ENCODE measurements around the gene RND3.

The RND3 gene

DNA sequence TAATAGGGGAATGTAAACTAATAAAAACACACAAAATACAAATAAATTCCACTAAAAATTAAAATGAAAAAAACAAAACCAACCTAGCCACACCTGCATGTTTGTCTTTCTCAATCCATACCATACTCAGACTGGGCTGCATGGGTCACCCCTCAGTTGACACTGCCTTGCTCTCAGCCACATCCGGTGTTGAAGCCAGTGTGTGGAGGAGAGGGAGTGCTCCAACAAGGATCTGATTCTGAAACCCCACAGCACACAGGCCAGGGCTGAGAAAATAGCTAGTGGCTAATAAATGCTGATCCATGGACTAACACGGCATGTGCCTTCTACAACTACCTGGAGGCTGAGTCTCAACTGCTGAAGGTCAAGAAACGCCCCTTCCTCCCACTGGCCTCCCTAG is 13.7 kb downstream of the RND3 start:
- peaks cover 26% of the 10 kb centered on the region for H3K4me1 ChIP-seq (ENCODE audit: insufficient read depth, low read length)
- H3K9ac ChIP-seq (ENCODE audit: low read depth, low read length) = no peak overlapping the region
- peaks cover 87% of the 10 kb centered on the region for H3K36me3 ChIP-seq (ENCODE audit: insufficient read depth, low read length)
- H3K4me3 ChIP-seq (ENCODE audit: low read length) = no peak overlapping the region
- no peaks in the 10 kb centered on the region for H3K9me3 ChIP-seq (ENCODE audit: insufficient read depth, low read depth, low read length)
- H3K27me3 ChIP-seq (ENCODE audit: insufficient read depth, low read length) = no peaks in the 10 kb centered on the region
- no peak overlapping the region for H3K27ac ChIP-seq (ENCODE audit: low read depth, low read length)
- WGBS = 96% methylated on average over 3 of the region's 3 CpGs

DNA sequence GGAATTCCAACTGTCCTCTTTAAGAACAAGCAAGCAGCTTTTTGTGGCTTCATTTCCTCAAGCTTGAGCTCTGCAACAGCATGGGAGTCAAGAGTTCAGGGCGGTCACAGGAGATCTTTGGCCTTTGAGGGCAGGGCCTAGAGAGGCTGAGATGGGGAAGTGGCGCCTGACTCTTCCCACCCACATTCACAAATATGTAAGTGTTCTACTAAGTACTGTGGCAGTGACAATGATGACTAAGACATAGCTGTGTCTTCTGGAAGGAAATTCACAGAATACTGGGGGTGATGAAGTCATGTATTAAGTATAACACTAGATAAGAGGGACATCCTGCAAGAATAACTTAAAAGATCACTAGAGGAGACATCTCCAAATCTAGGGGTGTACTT is 15.0 kb downstream of the RND3 start:
- Histone ChIP-seq H3K27me3 (ENCODE audit: insufficient read depth, low read length) (no peaks in the 10 kb centered on the region), H3K27ac (ENCODE audit: low read depth, low read length) (no peak overlapping the region), H3K4me3 (ENCODE audit: low read length) (no peak overlapping the region), H3K36me3 (ENCODE audit: insufficient read depth, low read length) (peaks cover 95% of the 10 kb centered on the region), H3K4me1 (ENCODE audit: insufficient read depth, low read length) (peaks cover 14% of the 10 kb centered on the region), H3K9me3 (ENCODE audit: insufficient read depth, low read depth, low read length) (no peaks in the 10 kb centered on the region), H3K9ac (ENCODE audit: low read depth, low read length) (no peak overlapping the region)
- WGBS = 89% methylated on average over 1 of the region's 2 CpGs

DNA sequence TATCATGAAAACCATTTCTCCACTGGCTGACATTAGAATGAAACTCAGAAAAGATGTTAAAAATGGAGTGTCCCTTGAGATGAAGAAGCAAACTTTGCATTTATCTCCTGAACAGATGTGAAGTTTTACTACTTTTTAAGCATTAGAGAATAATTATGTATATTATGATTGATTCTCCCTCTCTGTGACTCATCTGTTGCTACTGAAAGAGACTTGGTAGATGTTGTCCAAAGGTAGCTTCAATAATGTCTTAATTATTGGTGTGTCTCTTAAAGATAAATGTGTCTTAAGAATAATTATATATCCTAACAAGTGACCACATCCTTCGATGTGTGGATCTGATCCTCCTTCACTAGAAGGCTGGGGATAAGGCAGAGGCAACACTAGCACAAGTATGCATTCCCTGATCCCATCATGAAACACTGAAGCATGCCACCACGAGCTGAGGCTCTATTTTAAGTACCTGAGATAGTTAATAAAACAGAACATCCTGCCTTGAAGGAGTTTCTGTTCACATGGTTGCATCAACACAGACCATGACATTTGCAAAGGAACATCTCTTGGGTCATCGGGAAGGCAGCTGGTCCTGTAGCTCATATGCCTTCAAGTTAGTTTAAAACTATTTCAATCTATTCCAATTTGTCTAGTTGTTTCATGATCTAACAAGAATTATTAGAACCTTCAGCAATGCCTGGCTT is 15.5 kb downstream of the RND3 start:
- no peaks in the 10 kb centered on the region for H3K9me3 ChIP-seq (ENCODE audit: insufficient read depth, low read depth, low read length)
- H3K27ac ChIP-seq (ENCODE audit: low read depth, low read length) = no peak overlapping the region
- no peak overlapping the region for H3K9ac ChIP-seq (ENCODE audit: low read depth, low read length)
- H3K27me3 ChIP-seq (ENCODE audit: insufficient read depth, low read length) = no peaks in the 10 kb centered on the region
- peaks cover 91% of the 10 kb centered on the region for H3K36me3 ChIP-seq (ENCODE audit: insufficient read depth, low read length)
- peaks cover 8% of the 10 kb centered on the region for H3K4me1 ChIP-seq (ENCODE audit: insufficient read depth, low read length)
- H3K4me3 ChIP-seq (ENCODE audit: low read length) = no peak overlapping the region
- 98% methylated on average over 3 of the region's 3 CpGs for WGBS

DNA sequence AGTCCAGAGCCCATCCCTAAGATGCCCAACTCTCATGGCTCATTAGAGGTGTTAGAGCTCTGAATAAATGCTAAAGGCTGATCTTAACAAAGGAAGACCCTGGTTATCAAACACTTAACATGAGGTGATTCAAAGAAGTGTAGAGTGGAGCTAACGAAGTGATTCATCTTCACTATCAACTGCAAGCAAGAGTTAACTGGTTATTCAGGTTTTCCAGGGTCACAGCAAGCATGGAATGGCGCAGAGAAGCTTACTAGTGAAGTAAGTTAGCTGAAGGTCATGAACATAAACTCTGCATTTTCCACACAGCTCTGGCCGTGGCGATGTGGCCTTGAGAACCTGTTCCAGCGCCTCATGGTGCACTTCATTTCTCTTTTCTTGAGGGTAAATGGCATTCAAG is 17.0 kb downstream of the RND3 start:
- Histone ChIP-seq H3K4me1 (ENCODE audit: insufficient read depth, low read length) (no peaks in the 10 kb centered on the region), H3K27ac (ENCODE audit: low read depth, low read length) (no peak overlapping the region), H3K36me3 (ENCODE audit: insufficient read depth, low read length) (peaks cover 81% of the 10 kb centered on the region), H3K27me3 (ENCODE audit: insufficient read depth, low read length) (no peaks in the 10 kb centered on the region), H3K9ac (ENCODE audit: low read depth, low read length) (no peak overlapping the region), H3K4me3 (ENCODE audit: low read length) (no peak overlapping the region), H3K9me3 (ENCODE audit: insufficient read depth, low read depth, low read length) (no peaks in the 10 kb centered on the region)
- WGBS = 96% methylated on average over 5 of the region's 5 CpGs

DNA sequence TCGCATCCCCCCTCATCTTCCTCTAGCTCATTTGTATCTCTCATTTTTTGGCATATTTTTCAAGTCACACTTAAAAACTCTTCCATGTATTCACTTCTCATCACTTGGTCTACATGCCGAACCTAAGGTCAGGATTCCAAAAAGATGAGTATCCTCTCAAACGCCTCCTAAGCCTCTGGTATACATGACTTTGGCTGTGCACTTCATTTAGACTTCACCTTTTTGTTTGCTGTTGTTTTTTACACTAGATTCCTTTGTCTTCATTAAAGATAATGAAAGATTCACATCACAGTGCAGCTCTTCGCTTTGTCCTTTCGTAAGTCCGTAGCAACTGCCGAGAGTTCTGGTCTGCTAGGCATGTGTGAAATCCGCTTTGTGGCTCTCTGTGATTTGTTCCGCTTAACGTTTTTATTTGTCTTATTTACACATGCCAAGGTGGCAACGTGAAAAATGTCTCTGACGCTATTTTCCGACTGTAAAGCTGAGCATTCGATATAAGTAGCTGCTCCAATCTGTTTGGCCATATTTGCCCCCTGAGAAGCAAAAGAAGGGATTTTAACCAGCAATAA is 17.7 kb downstream of the RND3 start:
- no peak overlapping the region for H3K27ac ChIP-seq (ENCODE audit: low read depth, low read length)
- H3K27me3 ChIP-seq (ENCODE audit: insufficient read depth, low read length) = no peaks in the 10 kb centered on the region
- peaks cover 74% of the 10 kb centered on the region for H3K36me3 ChIP-seq (ENCODE audit: insufficient read depth, low read length)
- no peak overlapping the region for H3K9ac ChIP-seq (ENCODE audit: low read depth, low read length)
- H3K4me1 ChIP-seq (ENCODE audit: insufficient read depth, low read length) = no peaks in the 10 kb centered on the region
- H3K9me3 ChIP-seq (ENCODE audit: insufficient read depth, low read depth, low read length) = no peaks in the 10 kb centered on the region
- no peak overlapping the region for H3K4me3 ChIP-seq (ENCODE audit: low read length)
- WGBS = 96% methylated on average over 14 of the region's 14 CpGs

DNA sequence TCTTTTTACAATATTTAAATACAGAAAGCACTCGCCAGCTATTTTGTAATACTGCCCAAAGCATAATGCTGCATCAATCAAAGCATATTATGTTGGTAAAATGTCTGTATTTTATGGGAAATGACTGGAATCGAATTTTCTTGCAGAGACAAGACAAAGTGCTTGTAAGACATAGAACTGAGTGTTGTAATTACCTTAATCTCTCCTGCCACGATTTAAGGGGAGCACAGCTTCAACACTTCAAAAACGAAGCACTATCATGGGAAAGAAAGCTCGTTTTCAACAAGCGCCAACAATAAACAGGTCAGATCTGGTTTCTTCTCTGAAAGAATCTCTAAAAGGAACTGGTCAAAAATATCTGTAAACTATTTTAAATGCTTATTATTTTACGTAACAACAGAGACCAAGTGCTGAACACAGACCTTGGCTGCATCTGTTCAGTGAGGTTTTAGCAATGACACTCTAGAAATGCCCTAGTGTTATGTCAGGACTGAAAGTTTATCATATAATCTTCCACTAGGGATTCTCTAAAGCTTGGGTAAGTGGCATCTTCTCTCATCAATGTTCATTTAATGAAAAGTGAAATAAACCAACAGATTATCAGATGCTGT is 19.0 kb downstream of the RND3 start:
- Histone ChIP-seq H3K27me3 (ENCODE audit: insufficient read depth, low read length) (no peaks in the 10 kb centered on the region), H3K36me3 (ENCODE audit: insufficient read depth, low read length) (peaks cover 61% of the 10 kb centered on the region), H3K4me1 (ENCODE audit: insufficient read depth, low read length) (no peaks in the 10 kb centered on the region), H3K9me3 (ENCODE audit: insufficient read depth, low read depth, low read length) (no peaks in the 10 kb centered on the region), H3K27ac (ENCODE audit: low read depth, low read length) (no peak overlapping the region), H3K4me3 (ENCODE audit: low read length) (no peak overlapping the region), H3K9ac (ENCODE audit: low read depth, low read length) (no peak overlapping the region)
- 94% methylated on average over 6 of the region's 7 CpGs for WGBS

DNA sequence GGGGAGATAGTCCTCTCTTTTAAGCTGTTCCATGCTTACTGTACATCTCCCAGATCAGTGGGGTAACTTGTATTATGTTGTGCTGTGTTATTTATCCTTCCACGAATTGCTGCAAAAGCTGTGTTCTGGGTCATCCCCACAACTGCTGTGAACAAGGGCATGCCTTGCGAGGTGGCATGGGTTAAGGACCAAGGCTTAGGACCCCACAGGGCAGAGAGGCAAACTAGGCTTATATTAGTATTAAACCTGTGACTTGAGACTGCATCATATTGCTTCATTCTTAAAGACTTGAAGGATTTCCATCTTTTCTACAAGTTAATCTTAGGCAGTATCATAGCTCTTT is 19.9 kb downstream of the RND3 start:
- Histone ChIP-seq H3K9me3 (ENCODE audit: insufficient read depth, low read depth, low read length) (no peaks in the 10 kb centered on the region), H3K27ac (ENCODE audit: low read depth, low read length) (no peak overlapping the region), H3K36me3 (ENCODE audit: insufficient read depth, low read length) (peaks cover 52% of the 10 kb centered on the region), H3K4me3 (ENCODE audit: low read length) (no peak overlapping the region), H3K9ac (ENCODE audit: low read depth, low read length) (no peak overlapping the region), H3K27me3 (ENCODE audit: insufficient read depth, low read length) (no peaks in the 10 kb centered on the region), H3K4me1 (ENCODE audit: insufficient read depth, low read length) (no peaks in the 10 kb centered on the region)
- WGBS = 94% methylated on average over 2 of the region's 2 CpGs

DNA sequence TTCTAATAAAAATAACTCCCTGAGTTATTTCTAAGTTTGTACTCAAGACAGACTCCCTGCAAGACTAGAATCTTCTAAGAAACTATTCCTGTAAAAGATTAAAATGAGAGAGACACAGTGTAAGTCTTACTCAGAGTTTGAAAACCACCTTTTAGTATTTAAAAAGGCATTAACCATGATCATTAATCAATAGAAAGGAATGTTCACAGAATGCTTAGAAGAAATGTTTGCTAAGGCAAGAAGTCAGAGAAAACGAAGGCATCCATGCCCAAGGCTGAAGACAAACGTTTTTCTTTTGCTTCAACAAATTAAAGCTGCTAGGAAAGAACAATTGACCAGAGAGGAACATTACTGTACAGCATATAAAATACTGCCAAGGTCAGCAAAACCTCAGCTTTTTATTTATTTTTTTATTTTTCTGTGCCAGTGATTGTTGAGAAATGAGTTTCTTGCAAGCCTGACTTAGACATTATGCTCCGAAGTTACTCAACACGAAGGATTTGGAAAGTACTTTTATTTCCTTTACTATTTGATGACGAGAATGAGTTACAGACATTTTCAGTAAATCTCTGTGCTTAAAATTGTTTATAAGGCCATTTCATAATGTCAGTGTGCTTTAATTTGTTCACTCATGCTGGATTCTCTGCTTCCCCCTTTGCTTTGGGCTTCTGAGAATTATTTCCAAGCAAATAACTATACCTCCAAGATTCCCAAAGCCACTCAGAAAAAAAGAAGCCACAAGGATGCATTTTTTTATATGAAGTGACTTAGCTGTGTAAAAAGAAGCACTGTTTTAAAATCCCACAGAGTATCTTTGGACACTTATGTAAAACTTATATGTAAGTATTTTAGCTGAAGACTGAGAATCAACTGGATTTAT is 20.5 kb downstream of the RND3 start:
- no peak overlapping the region for H3K27ac ChIP-seq (ENCODE audit: low read depth, low read length)
- H3K36me3 ChIP-seq (ENCODE audit: insufficient read depth, low read length) = peaks cover 46% of the 10 kb centered on the region
- no peaks in the 10 kb centered on the region for H3K4me1 ChIP-seq (ENCODE audit: insufficient read depth, low read length)
- no peaks in the 10 kb centered on the region for H3K9me3 ChIP-seq (ENCODE audit: insufficient read depth, low read depth, low read length)
- WGBS = 84% methylated on average over 5 of the region's 5 CpGs
- H3K4me3 ChIP-seq (ENCODE audit: low read length) = no peak overlapping the region
- no peaks in the 10 kb centered on the region for H3K27me3 ChIP-seq (ENCODE audit: insufficient read depth, low read length)
- no peak overlapping the region for H3K9ac ChIP-seq (ENCODE audit: low read depth, low read length)

DNA sequence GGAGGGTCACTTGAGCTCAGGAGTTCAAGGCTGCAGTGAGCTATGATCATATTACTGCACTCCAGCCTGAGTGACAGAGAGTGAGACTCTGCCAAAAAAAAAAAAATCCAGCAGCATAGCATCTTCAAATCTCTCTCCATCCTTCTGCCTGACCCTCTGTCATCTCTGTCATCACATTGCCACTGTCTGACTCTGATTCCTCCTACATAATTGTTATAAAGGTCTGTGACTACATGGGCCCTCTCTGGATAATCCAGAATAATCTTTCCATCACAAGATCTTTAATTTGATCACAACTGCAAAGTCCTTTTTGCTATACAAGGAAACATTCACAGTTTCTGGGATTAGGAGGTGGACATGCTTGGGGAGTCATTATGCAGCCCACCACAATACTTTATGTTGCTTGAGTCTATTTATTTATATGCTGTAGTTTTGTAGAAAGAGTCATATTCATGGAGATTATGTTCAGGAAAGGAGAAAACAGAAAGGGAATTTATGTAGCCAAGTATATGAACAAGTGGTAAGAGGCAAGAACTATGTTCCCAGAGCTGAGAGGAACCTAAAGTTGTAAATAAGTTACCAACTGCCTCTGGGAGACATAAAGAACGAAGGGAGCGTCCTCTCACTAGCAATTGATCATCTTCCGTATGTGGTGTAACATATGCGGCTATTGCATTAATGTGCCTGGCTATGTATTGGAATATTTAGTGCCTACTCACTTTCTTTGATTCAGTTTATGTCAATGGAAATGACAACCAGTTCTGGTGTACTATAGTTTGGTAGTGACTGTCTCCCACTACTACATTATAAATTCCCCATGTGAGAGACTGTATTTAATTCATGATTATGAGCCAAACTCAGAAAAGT is 21.5 kb downstream of the RND3 start:
- no peaks in the 10 kb centered on the region for H3K9me3 ChIP-seq (ENCODE audit: insufficient read depth, low read depth, low read length)
- H3K36me3 ChIP-seq (ENCODE audit: insufficient read depth, low read length) = peaks cover 36% of the 10 kb centered on the region

DNA sequence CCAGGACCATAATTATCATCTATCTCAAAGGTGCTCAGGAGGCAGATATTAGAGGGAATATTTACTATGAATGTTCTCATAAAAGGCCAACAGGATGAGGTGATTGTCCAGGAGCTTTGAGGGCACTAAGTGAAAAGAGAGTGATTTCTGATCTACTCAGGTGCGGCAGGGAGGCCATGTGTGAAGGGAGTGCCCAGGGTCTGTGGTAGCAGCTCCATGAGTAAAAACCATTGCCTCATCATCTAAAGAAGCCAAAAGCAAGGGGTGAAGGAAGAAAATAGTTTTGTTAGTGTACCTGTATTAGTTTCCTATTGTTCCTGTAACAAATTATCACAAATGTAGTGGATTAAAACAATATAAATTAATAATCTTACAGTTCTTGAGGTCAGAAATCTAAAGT is 22.5 kb downstream of the RND3 start:
- Histone ChIP-seq H3K27ac (ENCODE audit: low read depth, low read length) (no peak overlapping the region), H3K4me1 (ENCODE audit: insufficient read depth, low read length) (no peaks in the 10 kb centered on the region), H3K9ac (ENCODE audit: low read depth, low read length) (no peak overlapping the region), H3K4me3 (ENCODE audit: low read length) (no peak overlapping the region), H3K9me3 (ENCODE audit: insufficient read depth, low read depth, low read length) (no peaks in the 10 kb centered on the region), H3K27me3 (ENCODE audit: insufficient read depth, low read length) (no peaks in the 10 kb centered on the region), H3K36me3 (ENCODE audit: insufficient read depth, low read length) (peaks cover 26% of the 10 kb centered on the region)
- 100% methylated on average over 1 of the region's 1 CpG for WGBS

More for the DNA sequence above, 21.5 kb downstream of the RND3 start:
- Histone ChIP-seq H3K4me1 (ENCODE audit: insufficient read depth, low read length) (no peaks in the 10 kb centered on the region), H3K4me3 (ENCODE audit: low read length) (no peak overlapping the region), H3K27me3 (ENCODE audit: insufficient read depth, low read length) (no peaks in the 10 kb centered on the region), H3K27ac (ENCODE audit: low read depth, low read length) (no peak overlapping the region), H3K9ac (ENCODE audit: low read depth, low read length) (no peak overlapping the region)
- WGBS = 94% methylated on average over 4 of the region's 4 CpGs
